HCEC 1CT (cell line): ENCODE results near the gene SLC26A11.
A peak's percentile ranks its signal among the peaks of the same experiment; 100 is the strongest.
"Not testable (repeated sequence)": the region's sequence is repeated elsewhere in the genome, so short reads cannot be mapped to it uniquely, and the experiment has no call there.

Source experiments
- DNase-seq: peaks from one replicate; pipeline ENCODE4 v3.0.0-alpha.2; 2017

SLC26A11 gene

DNA sequence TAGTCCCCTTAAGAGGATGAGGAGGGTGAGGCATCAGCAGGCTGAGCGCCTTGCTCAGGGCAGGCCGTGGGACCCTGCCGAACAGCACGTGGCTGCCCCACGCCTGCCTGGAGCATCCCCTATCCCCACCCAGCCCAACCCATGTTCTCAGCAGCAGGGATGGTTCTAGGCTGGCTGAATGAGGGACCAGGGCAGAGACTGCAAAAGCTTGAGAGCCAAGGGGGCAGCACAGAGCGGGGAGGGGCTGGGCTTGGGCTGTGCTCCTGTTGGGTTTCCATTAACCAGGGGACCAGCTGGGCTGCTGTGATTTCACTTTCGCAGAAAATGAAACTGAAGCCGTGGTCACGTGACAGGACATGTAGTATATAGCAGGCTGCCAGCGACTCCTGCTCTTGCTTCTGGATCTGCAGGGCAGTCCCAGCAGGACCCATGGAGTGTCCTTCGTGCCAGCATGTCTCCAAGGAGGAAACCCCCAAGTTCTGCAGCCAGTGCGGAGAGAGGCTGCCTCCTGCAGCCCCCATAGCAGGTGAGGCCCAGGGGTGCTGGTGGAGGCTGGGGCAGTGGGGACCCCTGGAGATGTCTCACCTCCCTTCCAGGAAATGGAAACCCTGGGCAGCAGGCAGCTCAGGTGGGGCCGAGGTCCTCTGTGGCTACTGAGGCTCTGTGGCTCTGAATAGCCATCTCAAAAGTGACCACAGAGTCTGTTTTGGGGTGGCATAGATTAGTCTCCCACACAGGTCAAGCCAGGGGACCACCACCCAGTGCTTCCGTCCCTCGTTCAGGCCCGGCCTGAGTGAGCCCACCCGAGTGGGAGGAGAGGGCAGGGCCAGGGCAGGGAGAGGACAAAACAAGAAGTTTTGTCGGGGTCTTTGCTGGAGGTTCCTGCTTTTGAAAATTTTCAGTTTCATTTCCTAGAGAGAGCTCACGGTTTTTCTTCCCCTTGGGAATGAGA, 43.3 kb downstream of the SLC26A11 start:
- DNase-seq = peak; percentile 76

DNA sequence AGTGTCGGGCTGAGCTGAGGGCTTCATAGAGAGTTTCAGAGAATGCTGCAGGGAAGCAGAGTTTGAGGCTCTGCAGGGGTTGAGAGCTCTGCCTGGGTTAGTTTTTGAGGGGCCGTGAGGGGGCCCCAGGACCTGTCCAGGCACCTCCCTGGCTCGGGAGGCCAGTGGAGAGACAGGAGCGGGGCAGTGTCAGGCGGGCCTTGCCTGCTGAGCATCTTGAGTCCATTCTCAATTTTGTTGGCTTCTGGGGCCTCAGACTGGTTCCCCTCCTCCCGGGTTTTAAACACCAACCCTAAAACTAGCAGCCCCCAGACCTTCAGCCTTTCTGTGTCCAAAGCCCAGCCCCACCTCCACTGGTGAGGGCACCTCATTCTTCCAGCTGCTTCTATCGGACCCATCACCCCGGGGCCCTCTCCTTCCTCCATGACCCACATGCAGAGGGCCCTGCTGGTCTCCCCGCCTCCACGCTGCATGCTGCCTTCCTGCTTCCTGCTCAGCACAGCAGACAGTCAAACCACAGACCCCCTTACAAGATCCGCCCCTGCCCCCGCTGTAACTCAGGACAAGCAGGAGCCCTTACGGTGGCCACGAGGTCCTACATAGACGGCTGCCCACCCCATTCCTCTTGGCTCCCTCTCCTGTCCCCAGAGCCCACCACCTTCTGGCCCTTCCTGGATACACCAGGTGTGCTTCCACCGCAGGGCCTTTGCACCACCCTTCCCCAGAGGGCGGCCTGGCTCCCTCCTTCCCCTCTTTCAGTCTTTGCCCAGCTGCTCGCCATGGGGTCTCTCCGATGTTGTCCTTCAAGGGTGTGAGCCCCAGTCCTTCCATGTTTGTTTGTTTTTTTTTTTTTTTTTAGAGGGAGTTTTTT, 44.2 kb downstream of the SLC26A11 start:
- no peak for DNase-seq

DNA sequence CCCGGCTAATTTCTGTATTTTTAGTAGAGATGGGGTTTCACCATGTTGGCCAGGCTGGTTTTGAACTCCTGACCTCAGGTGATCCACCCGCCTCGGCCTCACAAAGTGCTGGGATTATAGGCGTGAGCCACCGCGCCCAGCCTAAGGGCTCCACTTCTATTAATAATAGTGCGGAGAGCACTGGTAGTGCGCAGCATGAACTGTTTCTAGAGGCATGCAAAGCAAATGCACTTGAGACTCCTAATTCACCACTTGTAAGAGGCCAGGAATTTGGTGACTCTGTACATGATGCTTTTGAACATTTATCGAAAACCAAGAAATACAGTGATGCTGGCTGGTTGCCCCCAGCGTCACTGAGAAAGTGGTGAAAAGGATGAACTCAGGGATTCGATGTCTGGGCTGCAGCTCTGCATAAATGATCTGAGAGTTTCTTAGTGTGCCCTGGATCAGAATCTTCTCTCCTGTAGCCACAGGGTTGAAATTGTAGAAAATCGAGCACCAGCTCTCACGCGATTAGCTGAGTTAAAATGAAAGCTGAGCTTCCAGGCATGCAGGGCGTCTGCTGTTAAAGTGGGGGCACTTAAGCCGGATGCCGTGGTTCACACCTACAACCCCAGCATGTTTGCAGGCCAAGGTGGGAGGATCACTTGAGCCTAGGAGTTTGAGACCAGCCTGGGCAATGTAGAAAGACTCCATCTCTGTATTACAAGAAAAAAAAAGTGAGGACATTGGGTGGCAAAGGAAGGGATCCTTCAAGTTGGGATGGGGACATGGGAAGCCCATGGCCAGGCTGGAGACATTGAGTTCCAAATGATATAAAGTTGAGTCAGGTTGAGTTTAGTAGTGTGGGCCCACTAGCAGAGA, 45.2 kb downstream of the SLC26A11 start:
- DNase-seq = no peak

DNA sequence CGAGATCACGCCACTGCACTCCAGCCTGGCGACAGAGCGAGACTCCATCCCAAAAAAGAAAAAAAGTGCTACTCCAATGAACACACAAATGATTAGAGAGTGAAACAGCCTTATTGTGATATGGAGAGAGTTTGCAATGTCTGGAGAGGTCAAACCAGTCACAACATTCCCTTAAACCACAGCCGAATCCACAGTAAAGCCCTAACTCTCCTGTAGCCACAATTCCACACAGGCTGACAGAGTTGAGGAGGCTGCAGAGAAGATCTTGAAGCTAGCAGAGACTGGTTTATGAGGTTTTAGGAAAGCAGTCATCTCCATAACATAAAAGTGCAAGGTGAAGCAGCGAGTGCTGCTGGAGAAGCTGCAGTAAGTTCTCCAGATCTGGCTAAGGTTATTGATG, 47.2 kb downstream of the SLC26A11 start:
- no peak for DNase-seq

DNA sequence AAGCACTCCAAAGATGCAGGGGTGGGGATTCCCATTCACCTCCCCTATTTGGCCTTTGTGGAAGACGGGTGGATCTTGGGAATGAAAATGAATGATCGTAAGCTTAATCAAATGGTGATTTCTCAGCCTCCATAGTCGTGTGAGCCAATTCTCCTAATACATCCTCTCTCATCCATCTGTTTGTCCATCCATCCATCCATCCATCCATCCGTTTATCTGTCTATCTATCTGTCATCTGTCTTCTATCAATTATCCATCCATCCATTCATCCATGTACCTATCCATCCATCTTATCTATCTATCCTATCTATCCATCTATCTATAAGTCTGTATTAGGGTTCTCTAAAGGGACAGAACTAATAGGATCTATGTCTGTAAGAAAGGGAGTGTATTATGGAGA, 48.2 kb downstream of the SLC26A11 start:
- no peak for DNase-seq

DNA sequence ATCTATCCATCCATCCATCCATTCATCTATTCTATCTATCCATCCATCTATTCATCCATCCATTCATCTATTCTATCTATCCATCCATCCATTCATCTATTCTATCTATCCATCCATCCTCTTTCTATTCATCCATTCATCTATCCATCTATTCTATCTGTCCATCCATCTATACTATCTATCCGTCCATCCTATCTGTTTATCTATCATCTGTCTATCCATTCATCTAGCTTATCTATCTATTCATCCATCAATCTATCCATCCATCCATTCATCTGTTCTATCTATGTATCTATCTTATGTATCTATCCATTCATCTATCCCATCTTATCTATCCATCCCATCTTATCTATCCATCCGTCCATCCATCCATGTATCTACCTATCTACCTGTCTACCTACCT, 49.2 kb downstream of the SLC26A11 start:
- no peak for DNase-seq

DNA sequence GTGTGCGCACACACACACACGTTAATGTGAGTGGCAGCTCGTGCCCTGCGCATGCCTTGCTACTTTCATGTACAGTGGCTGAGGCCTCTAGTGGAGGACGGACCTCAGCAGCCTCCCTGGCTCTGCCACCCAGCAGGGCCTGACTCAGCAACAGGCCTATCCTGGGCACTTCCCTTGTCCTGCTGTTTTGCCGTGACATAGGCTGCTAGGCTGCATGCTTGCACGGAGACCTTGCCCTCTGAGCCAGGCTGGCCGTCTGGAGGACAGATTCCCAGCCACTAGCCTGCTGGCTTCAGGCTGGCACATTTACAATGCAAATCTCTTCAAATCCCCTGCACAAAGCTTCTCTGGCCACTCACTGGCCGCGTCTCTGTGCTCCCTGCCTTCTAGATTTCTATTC, 49.9 kb downstream of the SLC26A11 start:
- DNase-seq = no peak

DNA sequence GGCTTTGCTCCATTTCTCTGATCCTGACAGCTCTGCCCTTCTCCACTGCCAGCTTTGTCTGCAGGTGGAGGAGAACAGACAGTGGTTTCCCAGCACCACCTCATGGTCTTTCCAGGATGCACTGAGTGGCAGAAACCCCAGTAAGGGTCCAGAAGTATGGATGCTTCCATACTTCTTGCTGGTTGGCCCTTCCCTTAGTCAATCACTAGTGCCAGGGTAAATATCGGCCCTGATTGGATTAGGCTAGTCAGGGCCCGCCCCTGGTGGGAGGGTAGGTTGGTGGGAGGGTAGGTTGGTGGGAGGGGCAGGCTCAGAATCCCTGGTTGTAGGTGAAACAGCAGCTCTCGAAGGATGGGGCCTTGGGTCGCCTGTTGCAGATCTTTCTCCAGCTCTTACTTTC, 50.6 kb downstream of the SLC26A11 start:
- DNase-seq = no peak

DNA sequence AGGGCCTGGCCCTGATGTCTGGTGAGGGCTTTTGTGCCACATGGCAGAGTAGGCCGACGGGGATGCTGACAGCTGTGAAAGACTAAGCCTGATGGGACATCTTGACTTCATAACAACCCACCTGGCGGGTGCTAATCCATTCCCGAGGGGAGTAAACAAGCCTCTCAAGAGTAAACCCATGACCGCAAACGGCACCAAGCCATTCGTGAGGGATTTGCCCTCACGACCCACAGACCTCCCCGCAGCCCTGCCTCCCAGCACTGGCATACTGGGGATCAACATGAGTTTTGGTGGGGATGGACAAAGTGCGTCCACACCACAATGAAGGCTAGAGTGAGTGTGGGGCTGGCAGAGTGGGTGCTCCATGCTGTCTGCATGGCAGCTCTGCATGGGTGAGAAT, 52.1 kb downstream of the SLC26A11 start:
- no peak for DNase-seq

DNA sequence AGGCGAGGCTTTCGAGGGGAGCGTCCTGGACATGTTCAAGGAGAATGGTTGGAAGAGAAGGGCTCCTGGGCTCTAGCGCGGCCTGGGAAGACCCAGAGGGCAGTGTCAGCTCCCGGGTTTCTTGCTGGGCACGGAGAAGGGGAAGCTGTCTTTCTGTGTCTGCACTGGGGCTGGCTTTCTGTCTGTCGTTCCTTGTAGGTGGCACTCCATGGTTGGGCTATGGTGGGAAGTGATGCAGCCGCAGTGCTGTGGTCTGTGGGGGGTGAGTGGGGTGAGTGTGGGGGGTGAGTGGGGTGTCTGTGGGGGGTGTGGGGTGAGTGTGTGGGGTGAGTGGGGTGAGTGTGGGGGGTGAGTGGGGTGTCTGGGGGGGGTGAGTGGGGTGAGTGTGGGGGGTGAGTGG, 54.1 kb downstream of the SLC26A11 start:
- no peak for DNase-seq

DNA sequence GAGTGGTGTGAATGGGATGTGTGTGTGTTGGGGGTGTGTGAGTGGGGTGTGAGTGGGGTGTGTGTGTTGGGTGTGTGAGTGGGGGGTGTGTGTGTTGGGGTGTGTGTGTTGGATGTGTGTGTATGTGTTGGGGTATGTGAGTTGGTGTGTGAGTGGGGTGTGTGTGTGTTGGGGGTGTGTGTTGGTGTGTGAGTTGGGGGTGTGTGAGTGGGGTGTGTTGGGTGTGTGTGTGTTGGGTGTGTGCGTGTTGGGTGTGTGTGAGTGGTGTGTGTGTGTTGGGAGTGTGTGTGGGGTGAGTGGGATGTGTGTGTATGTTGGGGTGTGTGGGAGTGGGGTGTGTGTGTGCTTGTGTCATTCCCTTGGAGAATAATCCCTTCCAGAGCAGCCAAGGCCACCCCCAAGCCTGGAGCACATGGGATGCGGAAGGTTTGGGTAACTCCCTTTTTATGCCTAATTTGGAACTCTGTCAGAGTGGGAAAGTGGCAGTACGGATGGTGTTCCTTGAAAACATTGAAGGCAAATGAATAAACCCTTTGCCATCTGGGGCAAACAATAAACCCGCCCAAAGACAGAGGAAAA, 54.7 kb downstream of the SLC26A11 start:
- no peak for DNase-seq

DNA sequence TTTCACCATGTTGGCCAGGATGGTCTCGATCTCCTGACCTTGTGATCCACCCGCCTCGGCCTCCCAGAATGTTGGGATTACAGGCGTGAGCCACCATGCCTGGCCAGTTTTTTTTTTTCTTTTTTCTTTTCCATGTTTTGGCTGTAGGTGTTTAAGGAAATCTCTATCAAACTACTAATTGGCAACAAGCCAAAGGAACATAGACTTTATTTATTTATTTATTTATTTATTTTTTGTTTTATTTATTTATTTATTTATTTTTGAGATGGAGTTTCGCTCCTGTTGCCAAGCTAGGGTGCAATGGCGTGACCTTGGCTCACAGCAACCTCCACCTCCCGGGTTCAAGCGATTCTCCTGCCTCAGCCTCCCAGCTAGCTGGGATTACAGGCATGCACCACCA, 55.6 kb downstream of the SLC26A11 start:
- not testable (repeated sequence) for DNase-seq

DNA sequence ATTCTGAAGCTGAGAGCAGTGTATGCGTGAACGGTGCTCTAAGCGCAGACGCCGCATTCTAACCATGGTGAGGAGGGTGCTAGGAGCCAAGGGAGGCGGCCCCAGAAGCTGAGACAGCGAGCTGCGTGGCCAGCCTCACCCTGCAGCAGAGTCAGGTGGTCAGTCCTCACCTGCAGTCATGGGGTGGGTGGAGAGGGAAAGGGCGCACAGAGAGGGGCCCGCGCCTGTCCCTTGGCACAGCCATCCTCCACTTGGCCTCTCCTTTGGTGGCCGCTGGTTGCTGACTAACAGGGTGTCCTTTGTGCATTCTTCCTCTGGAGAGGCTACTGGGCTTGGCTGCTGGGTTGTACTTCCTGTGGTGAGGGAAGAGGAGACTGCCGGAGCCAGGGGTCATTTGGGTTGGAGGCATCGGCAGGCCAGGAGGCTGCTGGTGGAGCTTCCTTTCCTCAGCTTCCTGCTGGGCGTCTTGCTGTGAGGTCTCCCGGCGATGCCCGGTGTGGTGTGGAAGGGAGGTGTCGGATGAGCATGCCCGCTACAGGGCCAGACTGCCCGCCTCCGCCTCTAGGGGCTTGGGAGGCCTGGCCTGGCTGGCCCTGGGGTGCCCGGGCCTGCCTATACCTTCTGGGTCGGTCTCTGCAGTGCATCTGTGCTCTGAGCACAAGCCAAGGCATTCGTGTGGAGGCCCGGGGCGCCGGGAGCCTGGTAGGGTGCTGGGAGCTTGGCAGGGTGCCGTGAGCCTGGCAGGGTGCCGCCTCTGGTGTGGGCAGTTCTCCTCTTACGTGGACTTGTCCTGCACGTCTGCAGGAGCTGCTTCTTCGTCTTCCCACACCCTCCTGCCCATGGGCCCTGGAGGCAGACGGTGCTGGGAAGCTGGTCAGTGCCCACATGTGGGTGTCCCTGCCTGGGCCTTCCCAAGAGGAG, 57.8 kb downstream of the SLC26A11 start:
- DNase-seq = no peak

DNA sequence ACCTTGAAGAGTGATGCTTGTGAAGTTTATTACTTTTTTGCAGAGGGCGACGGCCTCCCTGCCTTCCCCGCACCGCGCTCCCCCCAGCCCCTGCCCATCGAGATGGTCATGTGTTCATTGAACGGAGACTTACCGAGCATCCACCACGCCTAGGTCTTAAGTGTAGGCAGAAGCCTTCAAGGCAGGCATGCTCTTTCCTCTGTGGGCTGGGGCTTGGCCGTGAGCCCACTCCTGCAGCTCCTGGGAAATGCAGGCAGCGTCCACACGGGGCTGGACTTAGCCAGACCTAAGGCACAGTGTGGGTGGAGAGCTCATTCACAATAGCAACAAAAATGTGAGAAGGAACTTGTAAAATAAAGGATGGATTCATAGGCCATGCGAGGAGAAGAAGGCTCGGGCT, 59.7 kb downstream of the SLC26A11 start:
- peak; percentile 39 for DNase-seq

DNA sequence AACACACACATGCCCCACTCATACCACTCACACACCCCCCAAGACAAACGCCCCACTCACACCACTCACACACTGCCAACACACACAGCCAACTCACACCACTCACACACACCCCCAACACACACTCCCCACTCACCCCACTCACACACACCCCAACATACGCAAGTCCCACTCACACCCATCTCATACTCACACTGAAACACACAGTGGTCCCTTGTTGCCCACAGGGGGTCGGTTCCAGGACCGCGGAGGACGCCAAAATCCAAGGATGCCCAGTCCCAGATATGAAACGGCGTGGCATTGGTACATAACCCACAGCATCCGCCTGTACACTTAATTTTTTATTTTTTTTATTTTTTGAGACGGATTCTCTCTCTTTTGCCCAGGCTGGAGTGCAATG, 61.3 kb downstream of the SLC26A11 start:
- no peak for DNase-seq

DNA sequence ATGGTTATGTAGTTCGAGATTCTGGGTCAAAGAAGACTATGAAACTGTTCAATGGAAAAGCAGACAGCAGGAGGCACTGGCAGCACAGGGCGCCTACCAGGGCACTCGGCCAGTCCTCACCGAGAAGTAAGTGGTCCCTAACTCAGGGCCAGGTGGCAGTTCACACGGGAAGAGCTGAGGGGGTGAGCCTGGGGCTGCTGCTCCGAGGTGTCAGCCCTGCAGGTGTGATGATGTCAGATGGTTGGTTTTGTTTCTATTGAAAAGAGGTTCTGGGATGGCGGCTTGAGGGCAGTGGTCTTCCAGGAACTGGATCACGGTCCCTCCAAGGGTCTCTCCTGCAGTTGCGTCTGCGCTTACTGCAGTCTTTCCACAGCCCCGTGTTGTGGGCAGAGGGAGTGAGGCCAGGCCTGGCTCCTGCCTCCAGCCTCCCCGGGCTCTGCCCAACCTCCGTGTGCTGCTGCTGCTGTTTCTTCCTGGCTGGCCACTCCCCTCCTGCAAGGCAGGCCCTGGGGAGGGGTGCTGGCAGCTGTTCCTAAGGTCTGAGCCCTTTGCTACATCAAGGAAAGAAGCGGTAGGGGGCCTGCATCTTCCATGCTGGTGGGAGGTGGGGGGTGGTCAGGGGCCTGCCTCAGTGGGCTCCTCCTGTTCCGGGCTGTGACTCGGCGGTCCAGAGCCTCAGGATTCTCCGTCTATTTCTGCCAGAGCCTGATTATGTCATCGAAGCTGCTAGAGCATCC, 63.1 kb downstream of the SLC26A11 start:
- no peak for DNase-seq

DNA sequence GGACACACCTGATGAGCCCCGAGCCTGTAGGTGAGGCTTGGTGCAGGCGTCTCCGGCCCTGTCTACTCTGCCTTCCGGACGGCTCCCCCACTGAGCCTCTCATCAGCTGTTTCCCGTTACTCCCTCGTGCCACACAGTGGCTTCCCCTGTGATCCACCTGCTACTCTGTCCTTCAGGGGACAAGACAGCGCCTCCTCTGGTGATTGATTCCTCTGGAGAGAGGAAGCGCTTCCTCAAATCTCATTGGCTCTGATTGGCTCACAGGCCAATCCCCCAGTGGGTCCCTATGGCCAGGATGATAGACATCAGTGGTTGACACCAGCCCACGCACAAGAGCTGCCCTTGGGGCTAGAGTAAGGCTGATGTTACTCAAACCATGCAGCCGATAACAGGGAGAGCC, 64.4 kb downstream of the SLC26A11 start:
- DNase-seq = no peak

DNA sequence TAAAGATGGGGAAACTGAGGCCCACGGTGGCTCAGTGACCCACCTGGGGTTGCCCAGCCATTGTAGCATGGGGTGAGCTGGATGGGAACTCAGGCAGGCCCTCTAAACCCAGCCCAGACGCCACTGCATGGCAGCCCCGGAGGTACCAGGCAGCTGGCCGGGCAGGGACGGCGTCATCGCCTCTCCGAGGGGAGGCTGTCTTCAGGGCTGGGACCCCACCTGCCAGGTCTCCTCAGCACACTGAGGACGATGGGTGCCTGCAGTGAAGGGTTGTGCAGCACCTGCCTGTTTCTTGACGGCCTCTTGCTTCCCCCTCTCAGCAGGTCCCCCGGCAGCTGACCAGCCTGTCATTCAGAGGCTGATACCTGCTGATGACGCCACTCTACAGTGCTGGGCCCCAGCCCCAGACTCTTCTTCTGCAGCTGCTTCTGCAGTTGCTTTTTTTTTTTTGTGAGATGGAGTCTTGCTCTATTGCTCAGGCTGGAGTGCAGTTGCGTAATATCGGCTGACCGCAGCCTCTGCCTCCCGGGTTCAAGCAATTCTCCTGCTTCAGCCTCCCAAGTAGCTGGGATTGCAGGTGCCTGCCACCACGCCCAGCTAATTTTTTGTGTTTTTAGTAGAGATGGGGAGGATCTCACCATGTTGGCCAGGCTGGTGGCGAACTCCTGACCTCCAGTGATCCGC, 65.2 kb downstream of the SLC26A11 start:
- DNase-seq = no peak

DNA sequence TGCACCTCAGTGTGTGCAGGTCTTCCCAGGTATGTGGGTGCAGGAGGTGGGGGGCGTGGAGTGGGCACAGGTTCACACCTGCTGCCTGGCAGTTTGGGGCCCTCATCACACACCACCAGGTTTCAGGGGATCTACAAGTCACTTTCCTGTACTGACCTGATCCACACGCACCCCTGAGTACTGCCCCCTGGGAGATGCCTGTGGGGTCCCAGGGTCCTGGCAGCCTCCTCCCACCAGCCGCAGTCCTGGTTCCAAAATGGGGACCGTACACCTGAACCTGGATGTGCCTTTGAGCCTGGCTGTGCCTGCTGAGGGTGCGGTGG, 66.4 kb downstream of the SLC26A11 start:
- no peak for DNase-seq

DNA sequence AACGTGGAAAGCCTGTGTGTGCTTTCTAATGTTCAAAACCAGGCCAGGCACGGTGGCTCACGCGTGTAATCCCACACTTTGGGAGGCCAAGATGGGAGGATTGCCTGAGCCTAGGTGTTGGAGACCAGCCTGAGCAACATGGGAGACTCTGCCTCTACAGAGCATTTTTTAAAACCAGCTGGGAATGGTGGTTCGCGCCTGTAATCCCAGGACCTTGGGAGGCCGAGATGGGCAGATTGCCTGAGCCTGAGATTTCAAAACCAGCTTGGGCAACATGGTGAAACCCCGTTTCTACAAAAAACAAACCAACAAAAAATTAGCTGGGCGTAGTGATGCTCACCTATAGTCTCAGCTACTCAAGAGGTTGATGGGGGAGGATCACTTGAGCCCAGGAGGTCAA, 66.8 kb downstream of the SLC26A11 start:
- DNase-seq = no peak
